ENCODE results near the gene DMRT2.

DNA sequence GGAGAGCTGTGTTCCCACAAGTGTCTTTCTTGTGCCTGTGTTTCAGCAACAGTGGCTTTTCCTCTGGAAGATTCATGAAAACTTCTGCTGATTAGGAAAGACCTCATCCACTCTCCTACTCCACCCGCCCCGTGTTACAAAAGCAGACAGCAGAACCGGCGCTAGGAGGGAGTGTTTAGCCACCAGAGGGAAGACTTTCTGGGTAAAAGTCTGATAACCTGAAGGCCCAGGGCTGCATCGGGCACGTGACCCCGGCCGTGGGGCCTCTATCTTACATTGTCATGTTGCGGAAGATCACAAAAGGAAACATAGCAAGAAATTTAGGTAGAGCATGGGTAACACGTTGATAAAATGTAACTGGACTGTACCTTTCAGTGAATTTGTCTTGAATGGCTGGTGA, 32.0 kb upstream of the DMRT2 start:
- no peak for TF ChIP-seq POLR2A (IDR thresholded peaks at IDR 0.05)
- TF ChIP-seq, protein P1, sequence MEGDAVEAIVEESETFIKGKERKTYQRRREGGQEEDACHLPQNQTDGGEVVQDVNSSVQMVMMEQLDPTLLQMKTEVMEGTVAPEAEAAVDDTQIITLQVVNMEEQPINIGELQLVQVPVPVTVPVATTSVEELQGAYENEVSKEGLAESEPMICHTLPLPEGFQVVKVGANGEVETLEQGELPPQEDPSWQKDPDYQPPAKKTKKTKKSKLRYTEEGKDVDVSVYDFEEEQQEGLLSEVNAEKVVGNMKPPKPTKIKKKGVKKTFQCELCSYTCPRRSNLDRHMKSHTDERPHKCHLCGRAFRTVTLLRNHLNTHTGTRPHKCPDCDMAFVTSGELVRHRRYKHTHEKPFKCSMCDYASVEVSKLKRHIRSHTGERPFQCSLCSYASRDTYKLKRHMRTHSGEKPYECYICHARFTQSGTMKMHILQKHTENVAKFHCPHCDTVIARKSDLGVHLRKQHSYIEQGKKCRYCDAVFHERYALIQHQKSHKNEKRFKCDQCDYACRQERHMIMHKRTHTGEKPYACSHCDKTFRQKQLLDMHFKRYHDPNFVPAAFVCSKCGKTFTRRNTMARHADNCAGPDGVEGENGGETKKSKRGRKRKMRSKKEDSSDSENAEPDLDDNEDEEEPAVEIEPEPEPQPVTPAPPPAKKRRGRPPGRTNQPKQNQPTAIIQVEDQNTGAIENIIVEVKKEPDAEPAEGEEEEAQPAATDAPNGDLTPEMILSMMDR (IDR thresholded peaks at IDR 0.05) = no peak
